GM18861 (cell line): ENCODE measurements around the gene CES3.
A peak's percentile ranks its signal among the peaks of the same experiment; 100 is the strongest.

Experiments
- ATAC-seq: cut with Tn5 transposase; IDR thresholded peaks from one replicate; pipeline ENCODE4 v1.9.1; 2021; ENCODE audit not compliant: unreplicated experiment

CES3 gene

GRCh38 chr16:66961065-66961744 lies at the start of gene CES3:
Gene CES3 (plus strand): TSS chr16:66961266. CDS start chr16:66961308, 42 bp downstream.
- ATAC-seq, result peak; percentile 81

GRCh38 chr16:66911801-66912200 lies 49.3 kb upstream of the CES3 start:
- ATAC-seq, result no peak

GRCh38 chr16:66913081-66913480 lies 48.0 kb upstream of the CES3 start:
- no peak for ATAC-seq

GRCh38 chr16:66913711-66914110 lies 47.4 kb upstream of the CES3 start:
- ATAC-seq, result no peak

GRCh38 chr16:66914541-66914940 lies 46.5 kb upstream of the CES3 start:
- ATAC-seq, result no peak

- no peak for ATAC-seq
Observed at GRCh38 chr16:66915041-66915440, 46.0 kb upstream of the CES3 start.

GRCh38 chr16:66916518-66916917 lies 44.5 kb upstream of the CES3 start:
- ATAC-seq, result no peak

GRCh38 chr16:66917741-66918140 lies 43.3 kb upstream of the CES3 start:
- no peak for ATAC-seq

- no peak for ATAC-seq
Observed at GRCh38 chr16:66918355-66918754, 42.7 kb upstream of the CES3 start.

- ATAC-seq, result no peak
Observed at GRCh38 chr16:66918803-66919568, 42.1 kb upstream of the CES3 start, which contains the start of gene CDH16. Gene CDH16 (minus strand): TSS chr16:66918885. CDS start chr16:66918065, 820 bp downstream.

GRCh38 chr16:66919569-66920298 lies 41.3 kb upstream of the CES3 start:
- ATAC-seq, result no peak

GRCh38 chr16:66920299-66920590 lies 40.8 kb upstream of the CES3 start:
- no peak for ATAC-seq

GRCh38 chr16:66920924-66921680 lies 40.0 kb upstream of the CES3 start:
- ATAC-seq, result no peak

GRCh38 chr16:66921729-66922450 lies 39.2 kb upstream of the CES3 start:
- no peak for ATAC-seq

GRCh38 chr16:66923247-66923731 lies 37.8 kb upstream of the CES3 start:
- no peak for ATAC-seq

GRCh38 chr16:66923866-66924265 lies 37.2 kb upstream of the CES3 start:
- ATAC-seq, result no peak

- no peak for ATAC-seq
Observed at GRCh38 chr16:66924527-66925321, 36.3 kb upstream of the CES3 start.

- no peak for ATAC-seq
Observed at GRCh38 chr16:66925322-66925840, 35.7 kb upstream of the CES3 start, which contains the start of gene RRAD. Gene RRAD (minus strand): TSS chr16:66925535. CDS start chr16:66925179, 356 bp downstream.
